HG03159 (cell line): ENCODE results near the gene SFTPA2.
A peak's percentile ranks its signal among the peaks of the same experiment; 100 is the strongest.
"Not testable (repeated sequence)": the region's sequence is repeated elsewhere in the genome, so short reads cannot be mapped to it uniquely, and the experiment has no call there.

ENCODE experiments used
- ATAC-seq: cut with Tn5 transposase; IDR thresholded peaks from one replicate; pipeline ENCODE4 v1.9.1; 2021; ENCODE audit warnings: mild to moderate bottlenecking, moderate library complexity; ENCODE audit not compliant: unreplicated experiment

Gene SFTPA2

GRCh38 chr10:79560160-79560709 is at the start of gene SFTPA2:
Gene SFTPA2 (minus strand): TSS chr10:79560407. CDS start chr10:79559483, 924 bp downstream.
- no peak for ATAC-seq

GRCh38 chr10:79608505-79609375 is 48.5 kb upstream of the SFTPA2 start:
- ATAC-seq, result no peak

GRCh38 chr10:79605308-79605707 is 45.1 kb upstream of the SFTPA2 start:
- no peak for ATAC-seq

- ATAC-seq, result no peak
These were observed 44.1 kb upstream of the SFTPA2 start for GRCh38 chr10:79604294-79604693.

GRCh38 chr10:79602953-79603352 is 42.7 kb upstream of the SFTPA2 start:
- no peak for ATAC-seq

- no peak for ATAC-seq
These were observed 41.7 kb upstream of the SFTPA2 start for GRCh38 chr10:79601939-79602338.

- not testable (repeated sequence) for ATAC-seq
These were observed 39.4 kb upstream of the SFTPA2 start for GRCh38 chr10:79599644-79600043.

GRCh38 chr10:79595510-79595909 is 35.3 kb upstream of the SFTPA2 start:
- no peak for ATAC-seq

GRCh38 chr10:79594565-79594964 is 34.4 kb upstream of the SFTPA2 start:
- not testable (repeated sequence) for ATAC-seq

GRCh38 chr10:79593377-79593776 is 33.2 kb upstream of the SFTPA2 start:
- ATAC-seq, result no peak

- no peak for ATAC-seq
These were observed 28.6 kb upstream of the SFTPA2 start for GRCh38 chr10:79588800-79589199.

- no peak for ATAC-seq
These were observed 26.7 kb upstream of the SFTPA2 start for GRCh38 chr10:79586933-79587332.

GRCh38 chr10:79585870-79586527 is 25.8 kb upstream of the SFTPA2 start:
- no peak for ATAC-seq

- no peak for ATAC-seq
These were observed 23.3 kb upstream of the SFTPA2 start for GRCh38 chr10:79583488-79584024.

- ATAC-seq, result not testable (repeated sequence)
These were observed 22.7 kb upstream of the SFTPA2 start for GRCh38 chr10:79582954-79583353.

- ATAC-seq, result no peak
These were observed 21.9 kb upstream of the SFTPA2 start for GRCh38 chr10:79582096-79582495.

GRCh38 chr10:79581044-79581443 is 20.8 kb upstream of the SFTPA2 start:
- ATAC-seq, result no peak

- no peak for ATAC-seq
These were observed 19.2 kb upstream of the SFTPA2 start for GRCh38 chr10:79579361-79579760.

- ATAC-seq, result not testable (repeated sequence)
These were observed 10.4 kb upstream of the SFTPA2 start for GRCh38 chr10:79570624-79571023.

GRCh38 chr10:79563426-79563825 is 3.2 kb upstream of the SFTPA2 start:
- no peak for ATAC-seq

- peak; percentile 87 for ATAC-seq
These were observed 2.0 kb upstream of the SFTPA2 start for GRCh38 chr10:79562135-79562756.
